GM12801 (cell line): ENCODE measurements around the gene CDKAL1.

Experiments
- CTCF ChIP-seq: IDR thresholded peaks from one replicate; pipeline ENCODE4 v1.5.1; 2011; ENCODE audit warnings: control low read depth; ENCODE audit not compliant: insufficient read length; ENCODE audit errors: extremely low read depth

Gene CDKAL1

GRCh38 chr6:20680697-20681165 is 146.5 kb downstream of the CDKAL1 start:
- TF ChIP-seq CTCF, result no peak

GRCh38 chr6:20681243-20681684 is 147.0 kb downstream of the CDKAL1 start:
- TF ChIP-seq CTCF, result no peak

- no peak for TF ChIP-seq CTCF
Measured at GRCh38 chr6:20684474-20684873, 150.2 kb downstream of the CDKAL1 start.

GRCh38 chr6:20686142-20686541 is 151.9 kb downstream of the CDKAL1 start:
- TF ChIP-seq CTCF, result no peak

- no peak for TF ChIP-seq CTCF
Measured at GRCh38 chr6:20687494-20687893, 153.2 kb downstream of the CDKAL1 start.

- TF ChIP-seq CTCF, result no peak
Measured at GRCh38 chr6:20688710-20689500, 154.6 kb downstream of the CDKAL1 start.

GRCh38 chr6:20691185-20691584 is 156.9 kb downstream of the CDKAL1 start:
- TF ChIP-seq CTCF, result no peak
